NCI-H187 (cell line): ENCODE results near the gene EGFL7.

Experiments used
- DNase-seq, 2 experiments: peaks; one replicate each; lab custom pipeline; 2025; lab: John Stamatoyannopoulos, UW

The EGFL7 gene

GRCh38 chr9:136662656-136663581 is at the start of gene EGFL7:
Gene EGFL7, plus strand, starts transcription at chr9:136662916. Its CDS starts 5,367 bp downstream, at chr9:136668283.
- no peak for DNase-seq

- DNase-seq: no peak
Observed at GRCh38 chr9:136613824-136614371, 48.8 kb upstream of the EGFL7 start.

- no peak for DNase-seq
Observed at GRCh38 chr9:136614372-136614922, 48.3 kb upstream of the EGFL7 start.

- no peak for DNase-seq
Observed at GRCh38 chr9:136614967-136615623, 47.6 kb upstream of the EGFL7 start.

- DNase-seq: no peak
Observed at GRCh38 chr9:136615631-136616306, 46.9 kb upstream of the EGFL7 start.

GRCh38 chr9:136616307-136616635 is 46.4 kb upstream of the EGFL7 start:
- no peak for DNase-seq

- no peak for DNase-seq
Observed at GRCh38 chr9:136616948-136617695, 45.6 kb upstream of the EGFL7 start.

- no peak for DNase-seq
Observed at GRCh38 chr9:136617746-136618579, 44.8 kb upstream of the EGFL7 start.

- DNase-seq: no peak
Observed at GRCh38 chr9:136618580-136619547, 43.9 kb upstream of the EGFL7 start.

- no peak for DNase-seq
Observed at GRCh38 chr9:136619742-136620440, 42.8 kb upstream of the EGFL7 start.

- no peak for DNase-seq
Observed at GRCh38 chr9:136620441-136621018, 42.2 kb upstream of the EGFL7 start.

- DNase-seq: no peak
Observed at GRCh38 chr9:136621019-136621733, 41.5 kb upstream of the EGFL7 start.

- no peak for DNase-seq
Observed at GRCh38 chr9:136621734-136622093, 41.0 kb upstream of the EGFL7 start.

GRCh38 chr9:136622538-136622948 is 40.2 kb upstream of the EGFL7 start:
- no peak for DNase-seq

GRCh38 chr9:136623016-136623841 is 39.5 kb upstream of the EGFL7 start:
- DNase-seq: no peak

GRCh38 chr9:136623842-136624183 is 38.9 kb upstream of the EGFL7 start:
- DNase-seq: no peak
